GM12878 (cell line): ENCODE measurements around the gene HDDC3. TPM values are rescaled to one million over a fixed set of nuclear protein-coding genes. Genes with fewer than 3 reads are reported as not detected.

Experiments
- BCL11A ChIP-seq: IDR thresholded peaks from 2 replicates; pipeline ENCODE4 v1.6.1; 2011; ENCODE audit warnings: low read depth, low read length
- CBX3 ChIP-seq: fragments of 200-600 bp; sonication (generic); IDR thresholded peaks from 2 replicates; pipeline ENCODE4 v1.6.1; 2016; ENCODE audit warnings: low read depth, borderline replicate concordance
- ZNF207 ChIP-seq: fragments of 450-650 bp; IDR thresholded peaks from 2 replicates; pipeline ENCODE4 v1.6.1; 2014; ENCODE audit warnings: antibody characterized with exemption, mild to moderate bottlenecking, borderline replicate concordance
- polyA plus RNA-seq, 11 experiments: library from polyadenylated mRNA; depleted of rRNA in 4 of 11; unstranded in 6 of 11; stranded (reverse) in 5 of 11; fragments of >200 nt; fragmentation: Nextera tagmentation in 4 of 11; fragmentation: Illumina TruSeq in 1 of 11; extraction: Ambion mirVana in 4 of 11; extraction: Trizol in 1 of 11; gene quantifications; 1 replicate in 1 of 11; 2 replicates in 10 of 11; pipeline versions ENCODE4 v1.2.1 to v1.2.3, GENCODE V29; 2011 to 2016; ENCODE audit warnings: inconsistent platforms in 2 of 11, missing spikeins in 2 of 11, low read depth in 1 of 11
- total RNA-seq, 4 experiments: library from RNA; depleted of rRNA in 3 of 4; stranded (reverse); fragments of >200 nt in 3 of 4; fragmentation: Illumina TruSeq in 1 of 4; extraction: Trizol in 1 of 4; gene quantifications; 2 replicates each; pipeline versions ENCODE4 v1.2.1 to v1.2.3, GENCODE V29; 2013 to 2021
- TF ChIP-seq, protein P1 (sequence below): IDR thresholded peaks from 2 replicates; pipeline ENCODE4 v1.6.1; 2011; ENCODE audit warnings: borderline replicate concordance, low read depth, mild to moderate bottlenecking, moderate library complexity, mixed read lengths, low read length; ENCODE audit not compliant: insufficient read depth; ENCODE audit errors: extremely low read length
- TF ChIP-seq, protein P2 (sequence below): fragments of 450-650 bp; IDR thresholded peaks from 2 replicates; pipeline ENCODE4 v1.6.1; 2017; ENCODE audit warnings: mild to moderate bottlenecking
- TF ChIP-seq, protein P3 (sequence below): fragments of 450-650 bp; IDR thresholded peaks from 2 replicates; pipeline ENCODE4 v1.6.1; 2017; ENCODE audit warnings: mild to moderate bottlenecking, low read depth, inconsistent platforms; ENCODE audit not compliant: poor library complexity, severe bottlenecking

Gene HDDC3
- total and polyA plus RNA-seq, 10 of the 15 experiments (the other 5 are each of a cell fraction or from before 2014, with no cell fraction given), result 5.6 to 39.5 (median 23.0) TPM

DNA sequence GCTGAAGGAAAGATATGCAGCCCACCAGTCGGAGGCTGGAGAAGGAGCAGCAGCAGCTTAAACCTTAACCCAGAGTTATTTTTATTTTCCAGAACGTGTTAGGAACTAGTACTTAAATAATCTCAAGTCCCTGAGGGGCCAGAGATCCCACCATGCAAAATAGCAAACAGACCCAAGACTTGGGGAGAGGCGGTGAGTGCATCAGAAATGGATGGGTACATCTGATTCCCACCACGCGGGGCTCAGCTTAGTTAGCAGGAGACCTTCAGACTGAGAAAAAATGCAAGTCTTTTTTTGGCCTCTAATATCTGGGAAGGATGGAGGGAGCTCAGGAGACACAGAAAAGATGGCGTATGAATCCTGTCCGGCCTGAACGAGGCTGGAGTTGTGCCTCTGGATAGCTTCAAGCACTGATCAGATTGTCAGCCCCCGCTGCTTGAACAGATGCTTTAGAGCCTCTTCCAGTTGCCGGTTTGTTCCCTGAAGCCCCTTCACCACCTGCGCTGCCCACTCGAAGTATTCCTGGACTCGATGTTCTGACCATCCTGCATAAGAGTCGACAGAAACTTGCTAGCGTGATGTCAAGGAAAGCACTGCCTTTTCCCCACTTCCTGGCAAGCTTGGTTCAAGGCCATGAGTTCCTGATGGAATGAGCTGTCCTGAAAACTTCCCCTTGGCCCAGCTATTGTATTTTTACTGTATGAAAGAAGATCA lies 1.3 kb downstream of the HDDC3 start (continued):
- no peak for TF ChIP-seq BCL11A
- TF ChIP-seq, protein P1, sequence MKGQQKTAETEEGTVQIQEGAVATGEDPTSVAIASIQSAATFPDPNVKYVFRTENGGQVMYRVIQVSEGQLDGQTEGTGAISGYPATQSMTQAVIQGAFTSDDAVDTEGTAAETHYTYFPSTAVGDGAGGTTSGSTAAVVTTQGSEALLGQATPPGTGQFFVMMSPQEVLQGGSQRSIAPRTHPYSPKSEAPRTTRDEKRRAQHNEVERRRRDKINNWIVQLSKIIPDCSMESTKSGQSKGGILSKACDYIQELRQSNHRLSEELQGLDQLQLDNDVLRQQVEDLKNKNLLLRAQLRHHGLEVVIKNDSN, result no peak
- TF ChIP-seq, protein P2, sequence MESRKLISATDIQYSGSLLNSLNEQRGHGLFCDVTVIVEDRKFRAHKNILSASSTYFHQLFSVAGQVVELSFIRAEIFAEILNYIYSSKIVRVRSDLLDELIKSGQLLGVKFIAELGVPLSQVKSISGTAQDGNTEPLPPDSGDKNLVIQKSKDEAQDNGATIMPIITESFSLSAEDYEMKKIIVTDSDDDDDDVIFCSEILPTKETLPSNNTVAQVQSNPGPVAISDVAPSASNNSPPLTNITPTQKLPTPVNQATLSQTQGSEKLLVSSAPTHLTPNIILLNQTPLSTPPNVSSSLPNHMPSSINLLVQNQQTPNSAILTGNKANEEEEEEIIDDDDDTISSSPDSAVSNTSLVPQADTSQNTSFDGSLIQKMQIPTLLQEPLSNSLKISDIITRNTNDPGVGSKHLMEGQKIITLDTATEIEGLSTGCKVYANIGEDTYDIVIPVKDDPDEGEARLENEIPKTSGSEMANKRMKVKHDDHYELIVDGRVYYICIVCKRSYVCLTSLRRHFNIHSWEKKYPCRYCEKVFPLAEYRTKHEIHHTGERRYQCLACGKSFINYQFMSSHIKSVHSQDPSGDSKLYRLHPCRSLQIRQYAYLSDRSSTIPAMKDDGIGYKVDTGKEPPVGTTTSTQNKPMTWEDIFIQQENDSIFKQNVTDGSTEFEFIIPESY, result no peak
- no peak for TF ChIP-seq ZNF207
- TF ChIP-seq, protein P3, sequence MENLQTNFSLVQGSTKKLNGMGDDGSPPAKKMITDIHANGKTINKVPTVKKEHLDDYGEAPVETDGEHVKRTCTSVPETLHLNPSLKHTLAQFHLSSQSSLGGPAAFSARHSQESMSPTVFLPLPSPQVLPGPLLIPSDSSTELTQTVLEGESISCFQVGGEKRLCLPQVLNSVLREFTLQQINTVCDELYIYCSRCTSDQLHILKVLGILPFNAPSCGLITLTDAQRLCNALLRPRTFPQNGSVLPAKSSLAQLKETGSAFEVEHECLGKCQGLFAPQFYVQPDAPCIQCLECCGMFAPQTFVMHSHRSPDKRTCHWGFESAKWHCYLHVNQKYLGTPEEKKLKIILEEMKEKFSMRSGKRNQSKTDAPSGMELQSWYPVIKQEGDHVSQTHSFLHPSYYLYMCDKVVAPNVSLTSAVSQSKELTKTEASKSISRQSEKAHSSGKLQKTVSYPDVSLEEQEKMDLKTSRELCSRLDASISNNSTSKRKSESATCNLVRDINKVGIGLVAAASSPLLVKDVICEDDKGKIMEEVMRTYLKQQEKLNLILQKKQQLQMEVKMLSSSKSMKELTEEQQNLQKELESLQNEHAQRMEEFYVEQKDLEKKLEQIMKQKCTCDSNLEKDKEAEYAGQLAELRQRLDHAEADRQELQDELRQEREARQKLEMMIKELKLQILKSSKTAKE, result no peak
- TF ChIP-seq CBX3, result no peak
- TF ChIP-seq, all 136 proteins: peak for 0
